Calu3 (cell line): ENCODE data around the gene ITSN2. TPM values are rescaled to one million over a fixed set of nuclear protein-coding genes. Genes with fewer than 3 reads are reported as not detected.

Experiments used
- BruUV-seq: library from RNA; stranded (reverse); fragments of 400-500 nt; replicated peaks from 2 replicates; lab custom pipeline; 2021; lab: Mats Ljungman, UMichigan
- CTCF ChIA-PET: fragments of 300-600 bp; sonication (Branson Sonifier 250); formaldehyde crosslinking; loops from one replicate; lab custom pipeline; 2022; ENCODE audit warnings: antibody characterized with exemption; lab: Charles Lee
- DNase-seq: peaks from one replicate; pipeline ENCODE4 v3.0.0; 2022
- H3K27ac Mint-ChIP-seq: one replicate; pipeline ENCODE4 v1.8.0; 2022; ENCODE audit warnings: mixed read lengths; ENCODE audit not compliant: unreplicated experiment
- H3K27me3 Mint-ChIP-seq: one replicate; pipeline ENCODE4 v1.8.0; 2022; ENCODE audit warnings: mixed read lengths; ENCODE audit not compliant: unreplicated experiment
- H3K36me3 Mint-ChIP-seq: one replicate; pipeline ENCODE4 v1.8.0; 2022; ENCODE audit warnings: mild to moderate bottlenecking, moderate library complexity, mixed read lengths; ENCODE audit not compliant: insufficient read depth, unreplicated experiment
- H3K4me1 Mint-ChIP-seq: one replicate; pipeline ENCODE4 v1.8.0; 2022; ENCODE audit warnings: mild to moderate bottlenecking, low read depth, mixed read lengths; ENCODE audit not compliant: unreplicated experiment
- H3K4me3 Mint-ChIP-seq: one replicate; pipeline ENCODE4 v1.8.0; 2022; ENCODE audit warnings: mild to moderate bottlenecking, low read depth, moderate library complexity, mixed read lengths; ENCODE audit not compliant: unreplicated experiment
- H3K9me3 Mint-ChIP-seq: one replicate; pipeline ENCODE4 v1.8.0; 2022; ENCODE audit warnings: low read depth, mixed read lengths; ENCODE audit not compliant: unreplicated experiment
- intact Hi-C: fragments of 100-400 bp; cut with micrococcal nuclease; formaldehyde crosslinking; loops from one replicate; pipeline ENCODE4 v1.10.0; 2022; ENCODE audit not compliant: unreplicated experiment
- total RNA-seq: library from RNA; stranded (reverse); gene quantifications from 2 replicates; pipeline ENCODE4 v1.2.3, GENCODE V29; 2022
- TF ChIP-seq, protein P1 (sequence below): fragments of 200-600 bp; IDR thresholded peaks from one replicate; pipeline ENCODE4 v1.8.0; 2022; ENCODE audit warnings: antibody characterized with exemption; ENCODE audit not compliant: unreplicated experiment

ITSN2 gene
- total RNA-seq, 1 experiment from 2014 or later: 45.4 TPM

DNA sequence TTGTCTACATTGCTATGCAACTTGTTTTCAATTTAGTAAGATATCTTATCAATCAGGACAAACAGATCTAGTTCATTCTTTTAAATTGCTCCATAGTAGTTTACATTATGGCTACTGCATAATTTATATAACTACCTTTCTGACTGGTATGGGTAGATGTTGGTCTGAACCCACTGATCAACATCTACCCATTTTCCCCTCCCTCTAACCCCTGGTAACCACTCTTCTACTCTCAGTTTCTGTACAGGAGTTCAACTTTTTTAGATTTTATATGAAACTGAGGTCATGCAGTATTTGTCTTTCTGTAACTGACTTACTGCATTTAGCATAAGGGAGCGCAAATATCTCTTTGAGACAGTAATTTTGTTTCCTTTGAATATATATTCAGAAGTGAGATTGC lies 73.2 kb downstream of the ITSN2 start:
- Mint-ChIP-seq H3K36me3 (no peaks in the 10 kb centered on the region), H3K27ac (no peak overlapping the region), H3K4me1 (no peaks in the 10 kb centered on the region), H3K9me3 (no peaks in the 10 kb centered on the region), H3K4me3 (no peak overlapping the region), H3K27me3 (no peaks in the 10 kb centered on the region)
- TF ChIP-seq, protein P1, sequence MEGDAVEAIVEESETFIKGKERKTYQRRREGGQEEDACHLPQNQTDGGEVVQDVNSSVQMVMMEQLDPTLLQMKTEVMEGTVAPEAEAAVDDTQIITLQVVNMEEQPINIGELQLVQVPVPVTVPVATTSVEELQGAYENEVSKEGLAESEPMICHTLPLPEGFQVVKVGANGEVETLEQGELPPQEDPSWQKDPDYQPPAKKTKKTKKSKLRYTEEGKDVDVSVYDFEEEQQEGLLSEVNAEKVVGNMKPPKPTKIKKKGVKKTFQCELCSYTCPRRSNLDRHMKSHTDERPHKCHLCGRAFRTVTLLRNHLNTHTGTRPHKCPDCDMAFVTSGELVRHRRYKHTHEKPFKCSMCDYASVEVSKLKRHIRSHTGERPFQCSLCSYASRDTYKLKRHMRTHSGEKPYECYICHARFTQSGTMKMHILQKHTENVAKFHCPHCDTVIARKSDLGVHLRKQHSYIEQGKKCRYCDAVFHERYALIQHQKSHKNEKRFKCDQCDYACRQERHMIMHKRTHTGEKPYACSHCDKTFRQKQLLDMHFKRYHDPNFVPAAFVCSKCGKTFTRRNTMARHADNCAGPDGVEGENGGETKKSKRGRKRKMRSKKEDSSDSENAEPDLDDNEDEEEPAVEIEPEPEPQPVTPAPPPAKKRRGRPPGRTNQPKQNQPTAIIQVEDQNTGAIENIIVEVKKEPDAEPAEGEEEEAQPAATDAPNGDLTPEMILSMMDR: no peak
- intact Hi-C loops: no loop called here
- no TSS peak for BruUV-seq
- CTCF ChIA-PET: interaction anchor here (0.6 kb wide), 1 partner anchor 51 kb away, joined by 6 read pairs; no protein-coding TSS in a partner anchor
- DNase-seq: no peak

GRCh38 chr2:24285484-24286152 lies 74.7 kb downstream of the ITSN2 start:
- no TSS peak for BruUV-seq

DNA sequence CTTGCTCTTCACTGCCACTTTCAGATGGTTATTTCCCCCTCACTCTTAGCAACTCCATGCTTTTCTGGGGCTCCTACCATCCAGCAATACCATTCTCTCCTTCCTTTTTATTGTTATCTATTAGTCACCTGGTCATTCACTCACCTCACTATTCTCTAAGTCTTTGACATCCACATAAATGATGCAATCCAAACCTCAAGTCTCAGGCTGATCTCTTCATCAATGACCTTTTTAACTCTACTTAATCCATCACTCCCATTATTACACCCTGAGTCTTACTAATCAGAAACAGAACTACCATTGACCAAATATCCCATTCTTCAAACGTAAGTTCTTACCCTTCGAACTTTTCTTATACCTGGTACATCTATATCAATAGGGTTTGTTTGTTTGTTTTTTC lies 79.7 kb downstream of the ITSN2 start:
- intact Hi-C loops: no loop called here
- CTCF ChIA-PET: no interaction called here
- TF ChIP-seq, protein P1: no peak
- no peaks in the 10 kb centered on the region for H3K27me3 Mint-ChIP-seq
- DNase-seq: no peak
- H3K4me1 Mint-ChIP-seq: no peaks in the 10 kb centered on the region
- no TSS peak for BruUV-seq
- H3K9me3 Mint-ChIP-seq: no peaks in the 10 kb centered on the region
- H3K27ac Mint-ChIP-seq: no peak overlapping the region
- H3K36me3 Mint-ChIP-seq: no peaks in the 10 kb centered on the region
- H3K4me3 Mint-ChIP-seq: no peak overlapping the region

More at GRCh38 chr2:24285484-24286152, 74.7 kb downstream of the ITSN2 start:
- TF ChIP-seq, protein P1: no peak
- CTCF ChIA-PET: no interaction called here
- Mint-ChIP-seq H3K9me3 (no peaks in the 10 kb centered on the region), H3K4me3 (no peak overlapping the region), H3K27me3 (no peaks in the 10 kb centered on the region), H3K4me1 (no peaks in the 10 kb centered on the region), H3K36me3 (no peaks in the 10 kb centered on the region), H3K27ac (no peak overlapping the region)
- DNase-seq: no peak
- intact Hi-C loops: no loop called here

DNA sequence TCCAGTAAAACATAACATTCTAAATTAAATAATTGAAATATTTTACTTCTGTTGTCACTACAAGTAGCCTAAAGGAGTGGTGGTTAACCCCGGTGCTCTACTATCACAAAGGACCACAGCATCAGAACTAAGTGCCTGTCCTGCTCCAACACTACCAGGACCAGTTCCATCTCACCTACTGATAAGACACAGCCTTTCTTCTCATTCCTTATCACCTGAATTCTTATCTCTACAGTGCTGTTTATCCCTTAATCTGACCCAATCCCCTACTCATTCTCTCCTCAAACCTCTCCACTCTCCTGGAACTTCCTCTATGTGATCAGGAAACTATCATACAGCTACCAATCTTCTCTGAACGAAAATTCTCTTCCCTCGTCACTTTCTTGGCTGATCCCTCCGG lies 80.2 kb downstream of the ITSN2 start:
- no peaks in the 10 kb centered on the region for H3K36me3 Mint-ChIP-seq
- H3K4me3 Mint-ChIP-seq: no peak overlapping the region
- no peaks in the 10 kb centered on the region for H3K27me3 Mint-ChIP-seq
- H3K4me1 Mint-ChIP-seq: no peaks in the 10 kb centered on the region
- H3K27ac Mint-ChIP-seq: no peak overlapping the region
- TF ChIP-seq, protein P1: no peak
- intact Hi-C loops: no loop called here
- CTCF ChIA-PET: no interaction called here
- H3K9me3 Mint-ChIP-seq: no peaks in the 10 kb centered on the region
- BruUV-seq: no TSS peak
- DNase-seq: no peak
